Putamen (tissue), 1 donor: ENCODE data around the gene HACD2.
A peak's percentile ranks its signal among the peaks of the same experiment; 100 is the strongest.
"Not testable (repeated sequence)": the region's sequence is repeated elsewhere in the genome, so short reads cannot be mapped to it uniquely, and the experiment has no call there.

ENCODE experiments used
- DNase-seq: peaks from one replicate; pipeline ENCODE4 v3.0.0-alpha.2; 2016; ENCODE audit warnings: low spot score

The HACD2 gene

GRCh38 chr3:123611082-123611481 lies 26.2 kb upstream of the HACD2 start:
- no peak for DNase-seq

GRCh38 chr3:123610331-123610730 lies 25.5 kb upstream of the HACD2 start:
- DNase-seq, result no peak

GRCh38 chr3:123609063-123609462 lies 24.2 kb upstream of the HACD2 start:
- DNase-seq, result no peak

GRCh38 chr3:123608263-123608937 lies 23.5 kb upstream of the HACD2 start:
- DNase-seq, result no peak

- no peak for DNase-seq
Measured at GRCh38 chr3:123606527-123606926, 21.7 kb upstream of the HACD2 start.

- no peak for DNase-seq
Measured at GRCh38 chr3:123605789-123606234, 21.0 kb upstream of the HACD2 start.

GRCh38 chr3:123603153-123603552 lies 18.3 kb upstream of the HACD2 start:
- DNase-seq, result not testable (repeated sequence)

- no peak for DNase-seq
Measured at GRCh38 chr3:123602325-123602724, 17.5 kb upstream of the HACD2 start.

- DNase-seq, result not testable (repeated sequence)
Measured at GRCh38 chr3:123600863-123601262, 16.0 kb upstream of the HACD2 start.

GRCh38 chr3:123597561-123597960 lies 12.7 kb upstream of the HACD2 start:
- no peak for DNase-seq

- DNase-seq, result no peak
Measured at GRCh38 chr3:123595396-123596180, 10.7 kb upstream of the HACD2 start.

- DNase-seq, result no peak
Measured at GRCh38 chr3:123593381-123593780, 8.5 kb upstream of the HACD2 start.

- no peak for DNase-seq
Measured at GRCh38 chr3:123590685-123591450, 6.0 kb upstream of the HACD2 start.

- DNase-seq, result no peak
Measured at GRCh38 chr3:123587401-123587800, 2.5 kb upstream of the HACD2 start.

- no peak for DNase-seq
Measured at GRCh38 chr3:123586968-123587367, 2.1 kb upstream of the HACD2 start.

- DNase-seq, result peak; percentile 70
Measured at GRCh38 chr3:123586131-123586530, 1.3 kb upstream of the HACD2 start.

GRCh38 chr3:123584284-123584987 lies 417 bp downstream of the HACD2 start:
- no peak for DNase-seq

GRCh38 chr3:123583561-123583960 lies 1.3 kb downstream of the HACD2 start:
- DNase-seq, result no peak

GRCh38 chr3:123582315-123582714 lies 2.5 kb downstream of the HACD2 start:
- DNase-seq, result no peak

- DNase-seq, result no peak
Measured at GRCh38 chr3:123576122-123576521, 8.7 kb downstream of the HACD2 start.

- no peak for DNase-seq
Measured at GRCh38 chr3:123571973-123572365, 12.9 kb downstream of the HACD2 start.
